Midbrain (tissue), 1 donor: ENCODE data around the gene SSBP3.

ENCODE experiments used
- DNase-seq: peaks from one replicate; lab custom pipeline; 2025; lab: John Stamatoyannopoulos, UW

The SSBP3 gene

GRCh38 chr1:54329312-54330003 lies 76.7 kb downstream of the SSBP3 start:
- peak; percentile 41 for DNase-seq

GRCh38 chr1:54328066-54328636 lies 78.0 kb downstream of the SSBP3 start:
- no peak for DNase-seq

- no peak for DNase-seq
Observed at GRCh38 chr1:54327386-54328065, 78.7 kb downstream of the SSBP3 start.

- DNase-seq = no peak
Observed at GRCh38 chr1:54326543-54327385, 79.4 kb downstream of the SSBP3 start.

- no peak for DNase-seq
Observed at GRCh38 chr1:54325703-54326461, 80.3 kb downstream of the SSBP3 start.

- no peak for DNase-seq
Observed at GRCh38 chr1:54325284-54325683, 80.9 kb downstream of the SSBP3 start.

- DNase-seq = peak; percentile 34
Observed at GRCh38 chr1:54324251-54325140, 81.7 kb downstream of the SSBP3 start.

GRCh38 chr1:54323921-54324250 lies 82.3 kb downstream of the SSBP3 start:
- no peak for DNase-seq

GRCh38 chr1:54323324-54323739 lies 82.9 kb downstream of the SSBP3 start:
- no peak for DNase-seq

- no peak for DNase-seq
Observed at GRCh38 chr1:54318246-54318814, 87.9 kb downstream of the SSBP3 start.

- DNase-seq = no peak
Observed at GRCh38 chr1:54317084-54317483, 89.1 kb downstream of the SSBP3 start.

GRCh38 chr1:54315099-54315498 lies 91.1 kb downstream of the SSBP3 start:
- DNase-seq = no peak

- DNase-seq = no peak
Observed at GRCh38 chr1:54314696-54315095, 91.5 kb downstream of the SSBP3 start.

GRCh38 chr1:54312796-54313316 lies 93.3 kb downstream of the SSBP3 start:
- DNase-seq = no peak

- DNase-seq = no peak
Observed at GRCh38 chr1:54311506-54311905, 94.7 kb downstream of the SSBP3 start.

- DNase-seq = peak; percentile 64
Observed at GRCh38 chr1:54310439-54311328, 95.5 kb downstream of the SSBP3 start.

- DNase-seq = peak; percentile 70
Observed at GRCh38 chr1:54309631-54310366, 96.4 kb downstream of the SSBP3 start.

GRCh38 chr1:54307305-54307704 lies 98.9 kb downstream of the SSBP3 start:
- no peak for DNase-seq
